ENCODE results near the gene ZC3H12D. TPM values are rescaled to one million over a fixed set of nuclear protein-coding genes. Genes with fewer than 3 reads are reported as not detected.

ZC3H12D gene
- total RNA-seq, 1 experiment from 2014 or later, result 0.57 TPM

DNA sequence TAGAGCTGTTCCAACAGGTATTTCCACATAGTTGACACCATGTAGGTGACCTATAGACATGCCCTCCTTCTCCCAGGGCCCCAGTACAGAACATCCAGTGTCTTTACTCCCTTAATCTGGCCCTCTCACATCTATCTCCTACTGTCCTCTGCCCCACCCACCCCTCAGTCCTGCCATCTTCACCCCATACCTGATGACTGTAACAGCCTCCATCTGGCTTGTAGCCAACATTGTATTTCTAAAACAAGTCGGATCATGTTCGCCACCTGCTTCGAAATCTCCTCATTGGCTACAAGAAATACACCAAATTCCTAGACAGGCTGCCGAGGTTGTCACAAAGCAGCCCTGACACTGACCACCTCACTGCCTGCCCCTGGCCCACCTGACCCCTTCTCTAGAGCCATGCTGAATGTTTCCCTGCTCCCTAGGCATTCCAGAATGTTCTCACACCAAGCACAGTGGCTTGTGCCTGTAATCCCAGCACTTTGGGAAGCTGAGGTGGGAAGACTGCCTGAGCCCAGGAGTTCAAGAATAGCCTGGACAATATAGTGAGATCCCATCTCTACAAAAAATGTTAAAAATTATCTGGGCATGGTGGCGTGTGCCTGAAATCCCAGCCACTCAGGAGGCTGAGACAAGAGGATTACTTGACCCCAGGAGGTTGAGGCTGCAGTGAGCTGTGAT is 6.0 kb downstream of the ZC3H12D start:
- ChIA-PET POLR2A (interaction anchor here (0.5 kb wide), 1 partner anchor 266 kb away, joined by 5 read pairs; no protein-coding TSS in a partner anchor), CTCF (no interaction called here)
- Histone ChIP-seq H3K4me3 (ENCODE audit: low read depth, low read length) (no peak overlapping the region), H3K36me3 (ENCODE audit: control insufficient read depth, insufficient read depth, low read length) (no peaks in the 10 kb centered on the region), H3K4me1 (no peaks in the 10 kb centered on the region), H3K9me3 (no peaks in the 10 kb centered on the region), H3K27me3 (replicated peaks; ENCODE audit: control insufficient read depth, insufficient read depth, low read length) (no peaks in the 10 kb centered on the region)
- Mint-ChIP-seq H3K9me3 (ENCODE audit: unreplicated experiment) (no peaks in the 10 kb centered on the region), H3K27ac (ENCODE audit: unreplicated experiment) (no peak overlapping the region), H3K4me3 (ENCODE audit: unreplicated experiment) (no peak overlapping the region), H3K36me3 (ENCODE audit: insufficient read depth, unreplicated experiment) (peaks cover 4% of the 10 kb centered on the region), H3K27me3 (ENCODE audit: insufficient read depth, unreplicated experiment) (no peaks in the 10 kb centered on the region), H3K4me1 (ENCODE audit: low read depth, unreplicated experiment) (no peaks in the 10 kb centered on the region)
- no peak for DNase-seq
- no TSS peak for BruUV-seq (replicated peaks)
- no peak for TF ChIP-seq CTCF (IDR thresholded peaks at IDR 0.05; ENCODE audit: insufficient read depth in 1 of 2, low read depth in 1 of 2, low read length in 1 of 2, severe bottlenecking in 1 of 2, unreplicated experiment in 1 of 2)
- intact Hi-C loops (cut with micrococcal nuclease; ENCODE audit: unreplicated experiment), result no loop called here

- no peak overlapping the region for H3K27ac Mint-ChIP-seq (ENCODE audit: unreplicated experiment)
- peaks cover 4% of the 10 kb centered on the region for H3K36me3 Mint-ChIP-seq (ENCODE audit: insufficient read depth, unreplicated experiment)
- H3K27me3 Mint-ChIP-seq (ENCODE audit: insufficient read depth, unreplicated experiment), result no peaks in the 10 kb centered on the region
- no peak for TF ChIP-seq CTCF (IDR thresholded peaks at IDR 0.05; ENCODE audit: insufficient read depth in 1 of 2, low read depth in 1 of 2, low read length in 1 of 2, severe bottlenecking in 1 of 2, unreplicated experiment in 1 of 2)
- Histone ChIP-seq H3K9me3 (no peaks in the 10 kb centered on the region), H3K27me3 (replicated peaks; ENCODE audit: control insufficient read depth, insufficient read depth, low read length) (no peaks in the 10 kb centered on the region), H3K36me3 (ENCODE audit: control insufficient read depth, insufficient read depth, low read length) (no peaks in the 10 kb centered on the region; the same call in 1 of the 2 replicates), H3K4me1 (no peaks in the 10 kb centered on the region), H3K4me3 (ENCODE audit: low read depth, low read length) (no peak overlapping the region)
- intact Hi-C loops (cut with micrococcal nuclease; ENCODE audit: unreplicated experiment), result no loop called here
- ChIA-PET POLR2A (no interaction called here), CTCF (interaction anchor here (0.6 kb wide), 1 partner anchor 27 kb away, joined by 3 read pairs; no protein-coding TSS in a partner anchor)
- H3K9me3 Mint-ChIP-seq (ENCODE audit: unreplicated experiment), result no peaks in the 10 kb centered on the region
- no peaks in the 10 kb centered on the region for H3K4me1 Mint-ChIP-seq (ENCODE audit: low read depth, unreplicated experiment)
- H3K4me3 Mint-ChIP-seq (ENCODE audit: unreplicated experiment), result no peak overlapping the region
- BruUV-seq (replicated peaks), result no TSS peak
- DNase-seq, result no peak
Observed at GRCh38 chr6:149477544-149477943, 7.3 kb downstream of the ZC3H12D start.

GRCh38 chr6:149476789-149477455 is 7.9 kb downstream of the ZC3H12D start:
- Mint-ChIP-seq H3K36me3 (ENCODE audit: insufficient read depth, unreplicated experiment) (no peaks in the 10 kb centered on the region), H3K27me3 (ENCODE audit: insufficient read depth, unreplicated experiment) (no peaks in the 10 kb centered on the region), H3K4me3 (ENCODE audit: unreplicated experiment) (no peak overlapping the region), H3K27ac (ENCODE audit: unreplicated experiment) (no peak overlapping the region), H3K9me3 (ENCODE audit: unreplicated experiment) (no peaks in the 10 kb centered on the region), H3K4me1 (ENCODE audit: low read depth, unreplicated experiment) (no peaks in the 10 kb centered on the region)
- no peaks in the 10 kb centered on the region for H3K4me1 ChIP-seq
- intact Hi-C loops (cut with micrococcal nuclease; ENCODE audit: unreplicated experiment), result no loop called here
- CTCF ChIA-PET, result no interaction called here
- H3K4me3 ChIP-seq (ENCODE audit: low read depth, low read length), result no peak overlapping the region
- POLR2A ChIA-PET, result no interaction called here
- no TSS peak for BruUV-seq (replicated peaks)
- no peak for DNase-seq
- no peaks in the 10 kb centered on the region for H3K27me3 ChIP-seq (replicated peaks; ENCODE audit: control insufficient read depth, insufficient read depth, low read length)
- H3K9me3 ChIP-seq, result no peaks in the 10 kb centered on the region
- TF ChIP-seq CTCF (IDR thresholded peaks at IDR 0.05; ENCODE audit: insufficient read depth in 1 of 2, low read depth in 1 of 2, low read length in 1 of 2, severe bottlenecking in 1 of 2, unreplicated experiment in 1 of 2), result no peak
- no peaks in the 10 kb centered on the region; the same call in 1 of the 2 replicates for H3K36me3 ChIP-seq (ENCODE audit: control insufficient read depth, insufficient read depth, low read length)
